OCI-M2 (cell line): Measurements from ENCODE around the gene SENP2.

ENCODE experiments used
- DNase-seq: peaks from one replicate; lab custom pipeline; 2025; ENCODE audit not compliant: unreplicated experiment; lab: John Stamatoyannopoulos, UW

SENP2 gene

DNA sequence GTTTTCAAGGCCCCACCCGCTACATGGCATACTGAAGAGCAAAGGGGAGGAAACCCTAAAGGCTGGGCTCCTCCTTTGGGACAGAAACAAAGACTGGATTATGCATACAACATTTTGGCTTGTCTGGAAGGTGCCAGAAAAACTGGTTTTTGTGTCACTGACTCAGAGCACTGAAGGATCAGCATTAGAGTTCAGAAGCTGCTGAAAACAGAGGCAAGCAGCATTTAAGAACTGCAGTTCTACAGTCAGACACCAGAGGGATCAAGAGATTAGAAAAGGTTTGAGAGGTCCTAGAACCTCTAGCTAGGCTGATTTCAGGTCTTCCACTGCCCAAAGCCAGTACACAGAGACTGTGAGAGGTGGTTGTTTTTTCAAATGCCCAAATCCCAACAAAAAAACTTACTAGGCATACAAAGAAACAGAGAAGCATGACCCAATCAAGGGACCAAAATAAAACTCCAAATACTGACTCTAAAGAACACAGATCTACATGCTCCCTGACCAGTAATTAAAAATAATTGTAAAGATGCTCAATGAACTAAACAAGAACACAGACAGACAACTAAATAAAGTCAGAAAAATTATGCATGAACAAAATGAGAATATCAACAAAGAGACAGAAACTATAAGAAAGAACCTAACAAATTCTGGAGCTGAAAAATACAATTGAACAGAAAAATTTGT lies 91.2 kb downstream of the SENP2 start:
- DNase-seq: peak; percentile 31

- no peak for DNase-seq
Observed at GRCh38 chr3:185678027-185678426, 91.9 kb downstream of the SENP2 start.

GRCh38 chr3:185680231-185680630 lies 94.1 kb downstream of the SENP2 start:
- no peak for DNase-seq
